C1 segment of cervical spinal cord (tissue), 14 donors: ENCODE data around the gene ATL3.
A peak's percentile ranks its signal among the peaks of the same experiment; 100 is the strongest.
"Not testable (repeated sequence)": the region's sequence is repeated elsewhere in the genome, so short reads cannot be mapped to it uniquely, and the experiment has no call there.

Source experiments
- DNase-seq, 14 donors: peaks; one replicate each; lab custom pipeline; 2025; lab: John Stamatoyannopoulos, UW

ATL3 gene

DNA sequence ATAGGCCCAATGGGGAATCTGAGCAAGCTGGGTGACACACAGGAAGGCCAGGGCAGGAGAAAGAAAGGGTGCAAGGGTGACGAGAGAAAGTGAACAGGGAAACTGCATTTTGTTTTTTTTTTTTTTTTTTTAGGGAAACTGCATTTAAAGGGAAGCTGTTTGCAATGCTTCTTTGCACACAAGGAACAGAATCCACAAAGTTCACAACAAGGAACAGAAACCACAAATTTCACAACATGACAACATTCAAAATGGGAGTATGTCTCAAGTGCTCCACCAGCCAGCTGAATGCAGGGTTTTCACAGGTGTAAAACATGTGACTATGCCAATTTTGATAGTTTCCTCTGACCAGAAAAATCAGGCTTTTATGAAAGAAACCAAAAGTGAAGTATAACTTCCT lies 50.1 kb downstream of the ATL3 start:
- DNase-seq, result no peak

DNA sequence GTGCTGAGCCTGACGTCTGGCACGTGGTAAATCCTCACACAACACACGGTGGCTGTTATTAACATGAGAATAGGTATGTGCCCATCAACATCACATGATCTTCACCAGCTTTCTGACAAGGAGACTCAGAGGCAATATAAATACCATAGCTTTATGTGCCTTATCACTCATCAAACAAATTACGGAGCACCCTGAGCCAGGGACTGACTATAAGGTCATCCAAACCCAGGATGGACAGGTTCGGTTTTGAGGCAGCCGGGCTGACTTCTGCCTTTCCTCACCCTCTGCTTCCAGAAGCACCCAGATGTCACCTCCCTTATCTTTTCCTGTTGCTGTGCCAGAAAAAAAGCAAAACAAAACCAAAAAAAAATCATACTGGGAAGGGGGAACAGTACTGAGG lies 51.2 kb downstream of the ATL3 start:
- no peak for DNase-seq

DNA sequence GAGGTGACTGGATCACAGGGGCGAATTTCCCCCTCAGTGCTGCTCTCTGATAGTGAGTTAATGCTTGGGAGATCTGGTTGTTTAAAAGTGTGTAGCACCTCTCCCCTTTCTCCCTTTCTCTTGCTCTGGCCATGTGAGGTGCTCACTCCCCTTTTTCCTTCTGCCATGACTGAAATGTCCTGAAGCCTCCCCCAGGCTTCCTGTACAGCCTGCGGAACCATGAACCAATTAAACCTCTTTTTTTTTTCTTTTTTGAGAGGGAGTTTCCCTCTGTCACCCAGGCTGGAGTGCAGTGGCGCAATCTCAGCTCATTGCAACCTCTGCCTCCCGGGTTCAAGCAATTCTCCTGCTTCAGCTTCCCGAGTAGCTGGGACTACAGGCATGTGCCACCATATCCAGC lies 53.5 kb downstream of the ATL3 start:
- DNase-seq, result not testable (repeated sequence)

DNA sequence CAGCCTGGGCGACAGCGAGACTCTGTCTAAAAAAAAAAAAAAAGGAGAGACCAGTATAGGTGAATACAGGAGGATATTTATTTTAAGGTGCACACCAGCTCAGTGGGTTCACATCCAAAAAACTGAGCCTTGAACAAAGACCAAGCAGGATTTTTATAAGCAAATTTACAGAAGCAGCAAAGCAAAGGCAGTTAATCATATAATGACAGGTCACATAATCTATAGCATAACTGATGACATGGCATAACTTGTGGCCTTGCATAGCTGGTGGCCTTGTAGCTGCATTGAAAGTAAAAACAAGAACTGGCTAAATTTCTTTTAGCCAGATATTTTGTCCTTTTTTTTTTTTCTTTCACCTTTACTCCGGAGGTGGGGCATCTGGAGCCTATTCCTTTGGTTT lies 54.2 kb downstream of the ATL3 start:
- no peak for DNase-seq

DNA sequence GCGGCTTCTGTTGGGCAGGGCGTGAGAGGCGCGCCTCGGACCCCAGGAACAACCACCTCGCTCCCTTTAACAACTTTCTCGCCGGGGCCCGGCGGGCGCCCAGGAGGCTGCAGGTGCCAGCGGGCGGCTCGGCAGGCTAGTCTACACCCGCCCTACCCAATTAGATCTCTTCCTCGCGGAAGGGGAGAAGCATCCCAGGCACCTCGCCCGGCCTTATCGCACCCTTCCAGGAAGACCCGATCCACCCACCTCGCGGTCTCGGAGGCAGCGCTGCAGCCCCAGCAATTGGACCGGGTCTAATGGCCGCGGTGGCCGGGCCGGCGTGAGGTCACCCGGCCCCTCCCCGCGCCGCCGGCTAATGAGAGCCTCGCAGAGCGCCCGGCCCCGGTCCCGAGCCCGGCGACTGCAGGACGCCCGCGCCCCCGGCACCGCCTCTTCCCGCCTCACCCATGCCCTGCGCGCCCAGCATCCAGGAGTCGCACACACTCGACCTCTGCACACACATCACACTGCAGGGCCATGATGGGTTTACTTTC lies 57.0 kb downstream of the ATL3 start, which contains the start of gene PLAAT3:
Gene PLAAT3, minus strand, starts transcription at position 298 of the 536 bp plus-strand sequence. CDS start 419 bp downstream, outside the sequence.
- DNase-seq, result peak in 12 of 14 donors; percentile 16 to 86 (median 74)

DNA sequence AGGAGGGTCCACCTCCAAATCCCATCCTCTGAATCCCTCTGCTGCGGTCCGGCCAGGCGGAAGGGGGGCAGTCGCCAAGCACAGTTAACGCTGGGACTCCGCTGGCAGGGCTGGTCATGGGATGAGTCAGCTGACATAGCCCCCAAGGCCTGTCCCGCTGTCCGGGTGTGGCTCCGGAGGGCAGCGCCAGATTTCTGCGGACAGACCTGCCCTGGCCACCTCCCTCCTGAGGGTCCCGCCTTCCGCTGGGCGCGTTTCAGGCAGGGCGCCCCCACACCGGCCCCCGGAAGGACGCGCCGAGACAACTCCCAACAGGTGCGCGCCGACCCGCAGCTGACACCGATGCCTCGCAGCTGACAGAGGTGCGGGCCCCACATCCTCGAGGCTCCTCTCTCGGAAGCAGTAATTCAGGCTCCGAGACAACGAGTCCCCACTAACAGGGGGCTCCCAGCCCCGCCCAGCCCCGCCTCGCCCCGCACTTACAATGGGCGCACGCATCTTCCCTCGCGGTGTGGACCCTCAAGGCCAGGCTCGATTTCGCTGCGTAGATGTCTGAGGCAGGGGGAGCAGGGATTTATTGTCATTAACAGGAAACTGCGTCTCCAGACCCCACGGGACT lies 57.5 kb downstream of the ATL3 start:
- peak in 12 of 14 donors; percentile 26 to 86 (median 74) for DNase-seq

DNA sequence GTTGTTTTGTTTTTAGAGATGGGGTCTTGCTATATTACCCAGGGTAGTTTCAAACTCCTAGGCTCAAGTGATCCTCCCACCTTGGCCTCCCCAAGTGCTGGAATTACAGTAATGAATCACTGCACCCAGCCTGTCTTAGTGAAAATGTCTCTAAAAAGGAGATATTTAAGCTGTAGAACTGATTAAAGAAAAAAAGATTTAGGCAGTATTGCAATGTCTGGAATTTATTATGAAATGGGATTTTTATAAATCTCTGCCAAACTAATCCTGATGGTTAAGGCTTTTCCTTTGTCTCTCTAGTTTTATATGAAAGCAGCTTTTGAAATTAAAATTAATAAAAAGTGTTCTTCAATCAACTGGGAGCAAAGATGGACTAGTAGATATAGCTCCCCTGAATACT lies 59.0 kb downstream of the ATL3 start:
- no peak for DNase-seq

DNA sequence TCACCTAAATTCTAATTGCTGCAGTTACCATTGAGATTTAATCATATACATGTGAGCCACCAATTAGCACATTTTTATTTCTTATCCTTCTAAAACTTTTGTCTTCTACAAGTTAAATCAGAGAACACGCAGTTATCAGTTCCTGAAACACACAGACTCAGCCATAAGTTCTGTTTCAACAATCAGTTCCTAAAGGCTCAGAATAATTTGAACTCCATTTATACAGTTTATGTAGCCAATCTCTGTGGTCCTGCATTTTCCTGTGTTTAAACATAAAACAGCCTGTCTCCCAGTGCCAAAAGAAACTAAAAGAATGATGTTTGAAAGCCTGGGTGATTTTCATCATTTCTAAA lies 59.8 kb downstream of the ATL3 start:
- no peak for DNase-seq

DNA sequence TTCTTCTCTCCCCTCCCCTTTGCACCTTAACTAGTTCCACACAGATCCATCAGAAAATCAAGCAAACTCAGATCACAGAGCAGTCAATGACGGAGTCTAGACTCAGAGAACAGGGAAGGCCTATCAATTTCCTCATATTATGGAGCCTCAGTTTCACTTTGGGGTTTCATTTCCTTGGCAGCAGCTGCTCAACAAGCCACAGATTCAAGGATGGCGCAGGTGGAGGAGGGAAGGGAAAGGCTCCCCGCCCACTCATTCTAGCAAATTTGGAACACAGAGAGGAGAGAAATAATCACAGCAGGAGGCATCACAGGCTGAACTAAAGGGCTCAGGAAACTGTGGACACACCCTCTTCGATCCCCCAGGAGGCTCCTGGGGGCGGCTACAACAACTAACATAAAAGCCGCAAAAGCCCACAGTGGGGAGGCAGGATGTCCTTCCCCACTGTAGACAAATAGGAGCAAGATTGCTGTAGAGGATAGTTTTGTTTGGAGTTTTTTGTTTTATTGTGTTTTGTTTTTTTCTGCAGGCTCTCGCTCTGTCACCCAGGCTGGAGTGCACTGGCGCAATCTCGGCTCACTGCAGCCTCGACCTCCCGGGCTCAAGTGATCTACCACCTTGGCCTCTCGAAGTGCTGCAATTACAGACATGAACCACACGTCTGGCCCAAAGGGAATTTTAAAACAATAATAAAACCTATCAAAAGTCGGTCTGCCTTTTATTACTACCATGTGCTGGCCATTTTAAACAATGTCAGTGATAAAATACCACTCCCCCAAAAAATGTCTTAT lies 60.4 kb downstream of the ATL3 start:
- peak in 6 of 14 donors; percentile 22 to 65 (median 52) for DNase-seq

DNA sequence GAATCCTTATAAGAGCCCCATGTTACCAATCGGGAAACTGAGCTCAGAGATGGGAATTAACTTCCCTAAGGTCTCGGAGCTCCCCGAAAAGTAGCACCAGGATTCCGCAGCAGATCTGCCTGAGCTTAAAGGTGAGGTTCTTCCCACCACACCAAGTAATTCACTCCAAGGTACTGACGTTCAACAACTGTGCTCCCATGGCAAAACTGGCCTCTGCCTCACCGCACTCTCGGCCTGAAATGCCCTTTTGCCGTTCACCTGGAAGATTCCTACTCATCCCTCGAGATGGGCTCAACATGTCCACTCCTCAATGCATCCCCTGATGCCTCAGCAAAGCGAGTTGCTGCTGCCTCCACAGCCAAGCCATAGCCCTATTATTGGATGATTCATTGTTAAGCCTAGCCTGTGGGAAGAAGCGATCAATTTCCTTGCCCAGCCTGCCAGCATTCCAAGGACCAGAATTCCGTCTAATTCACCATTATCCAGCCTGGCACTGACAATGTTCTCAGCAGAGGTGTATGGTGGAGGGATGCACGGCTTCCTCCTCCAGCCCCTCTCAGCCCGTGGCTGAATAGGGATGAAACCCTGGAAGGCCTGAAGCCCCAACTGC lies 61.1 kb downstream of the ATL3 start:
- peak in 3 of 14 donors; percentile 51 to 65 (median 60) for DNase-seq

DNA sequence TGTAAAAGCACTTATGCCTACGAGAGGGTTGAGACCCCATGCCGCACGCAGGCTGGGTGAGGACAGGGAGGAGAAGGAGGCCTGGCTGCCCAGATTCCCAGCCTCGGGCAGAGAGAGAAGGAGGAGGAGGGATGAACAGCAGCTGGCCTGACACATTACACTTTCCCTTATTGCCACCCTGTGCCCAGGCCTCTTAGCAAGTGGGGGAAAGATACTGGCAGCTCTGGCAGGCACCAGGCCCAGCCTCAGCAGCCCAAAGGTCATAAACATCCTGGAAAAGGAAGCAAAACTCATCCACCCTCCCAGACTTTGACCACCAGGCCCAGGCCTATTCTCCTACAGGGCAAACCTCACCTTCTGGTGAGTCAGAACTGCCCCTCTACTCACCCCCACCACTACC lies 61.6 kb downstream of the ATL3 start:
- peak in 10 of 14 donors; percentile 18 to 67 (median 49) for DNase-seq

DNA sequence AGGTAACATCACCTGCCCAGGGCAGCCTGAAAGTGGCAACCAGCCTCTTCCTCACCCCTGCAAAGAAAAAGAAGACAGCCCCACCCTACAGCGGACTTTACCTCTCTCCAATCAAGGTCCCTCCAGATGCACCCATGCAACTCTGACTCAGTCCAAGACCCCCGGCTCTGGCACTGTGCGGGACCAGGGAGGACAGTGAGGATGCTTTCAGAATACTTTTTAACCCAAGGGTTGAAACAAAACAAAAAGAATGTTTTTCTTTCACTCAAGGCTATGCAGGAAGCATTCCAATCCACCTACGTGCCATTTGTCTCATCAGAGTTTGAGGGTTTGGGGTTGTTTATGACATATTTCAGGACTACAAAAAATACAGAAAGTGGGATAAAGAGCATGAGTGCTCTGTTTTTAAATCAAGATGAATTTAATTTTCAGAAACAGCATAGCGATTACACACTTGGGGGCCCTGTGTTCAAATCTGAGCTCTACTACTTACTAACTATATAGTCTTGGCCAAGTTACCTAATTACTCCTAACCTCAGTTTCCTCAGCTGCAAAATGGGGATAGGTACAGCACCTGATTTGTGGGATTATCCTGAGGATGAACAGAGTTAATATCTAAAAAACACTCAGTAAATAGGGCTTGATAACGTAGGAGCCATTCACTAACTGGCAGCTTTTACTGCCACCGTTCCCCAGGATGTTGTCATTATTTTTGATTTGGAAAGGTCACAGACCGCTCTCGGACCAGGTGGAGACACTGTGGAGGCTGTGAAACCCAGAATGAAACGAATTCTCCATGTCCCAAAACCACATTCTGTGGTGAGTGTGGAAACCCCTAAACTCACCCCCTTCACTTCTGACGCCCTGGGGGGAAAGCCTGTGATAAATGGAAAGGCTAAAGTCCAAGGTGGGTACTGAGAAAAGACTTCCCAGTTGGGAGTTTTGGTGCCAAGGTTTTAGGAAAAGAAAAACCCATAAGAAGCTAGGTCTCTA lies 62.5 kb downstream of the ATL3 start:
- no peak for DNase-seq

DNA sequence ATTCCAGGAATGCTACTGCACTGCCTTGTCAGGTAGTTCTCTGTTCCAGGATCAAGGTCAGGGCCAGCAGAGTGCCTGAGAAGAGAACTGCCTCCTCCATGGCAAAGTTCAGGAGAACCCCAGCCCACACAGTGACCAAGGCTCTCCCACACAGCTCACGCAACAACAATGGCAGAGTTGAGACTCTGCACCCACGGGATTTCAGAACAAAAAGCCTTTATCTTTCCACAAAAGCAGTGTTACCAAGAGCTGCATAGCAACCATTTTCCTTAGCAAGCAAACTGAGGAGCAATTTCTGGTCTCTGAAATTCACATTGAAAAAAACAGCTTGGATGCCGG lies 68.0 kb downstream of the ATL3 start:
- DNase-seq, result peak in 12 of 14 donors; percentile 12 to 77 (median 62)

DNA sequence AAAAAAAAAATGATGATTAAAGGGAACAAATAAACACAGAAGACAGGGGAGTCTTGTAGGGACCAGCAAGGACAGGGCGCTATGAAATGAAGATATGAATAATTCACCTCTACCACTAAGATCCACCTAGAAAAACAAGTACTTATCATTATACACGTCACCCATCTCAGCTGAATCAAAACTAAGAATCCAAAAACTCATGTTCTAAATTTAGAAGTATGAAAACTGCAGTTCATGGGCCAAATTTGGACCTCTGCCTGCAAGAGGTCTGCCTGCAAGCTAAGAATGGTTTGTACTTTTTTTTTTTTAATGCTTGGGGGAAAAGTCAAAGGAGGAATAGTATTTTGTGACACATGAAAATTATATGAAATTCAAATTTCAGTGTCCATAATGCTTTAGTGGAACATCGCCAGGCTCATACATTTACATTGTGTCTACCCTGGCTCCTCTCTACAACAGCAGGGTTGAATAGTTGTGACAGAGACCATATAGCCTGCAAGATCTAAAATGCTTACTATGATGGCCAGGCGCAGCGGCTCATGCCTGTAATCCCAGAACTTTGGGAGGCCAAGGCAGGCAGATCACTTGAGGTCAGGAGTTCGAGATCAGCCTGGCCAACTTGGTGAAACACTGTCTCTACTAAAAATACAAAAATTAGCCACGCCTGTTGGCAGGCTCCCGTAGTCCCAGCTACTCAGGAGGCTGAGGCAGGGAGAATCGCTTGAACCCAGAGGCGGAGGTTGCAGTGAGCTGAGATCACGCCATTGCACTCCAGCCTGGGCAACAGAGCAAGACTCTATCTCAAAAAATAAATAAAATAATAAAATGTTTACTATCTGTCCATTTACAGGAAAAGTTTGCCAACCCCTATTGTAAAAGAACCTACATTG lies 68.6 kb downstream of the ATL3 start:
- not testable (repeated sequence) for DNase-seq

DNA sequence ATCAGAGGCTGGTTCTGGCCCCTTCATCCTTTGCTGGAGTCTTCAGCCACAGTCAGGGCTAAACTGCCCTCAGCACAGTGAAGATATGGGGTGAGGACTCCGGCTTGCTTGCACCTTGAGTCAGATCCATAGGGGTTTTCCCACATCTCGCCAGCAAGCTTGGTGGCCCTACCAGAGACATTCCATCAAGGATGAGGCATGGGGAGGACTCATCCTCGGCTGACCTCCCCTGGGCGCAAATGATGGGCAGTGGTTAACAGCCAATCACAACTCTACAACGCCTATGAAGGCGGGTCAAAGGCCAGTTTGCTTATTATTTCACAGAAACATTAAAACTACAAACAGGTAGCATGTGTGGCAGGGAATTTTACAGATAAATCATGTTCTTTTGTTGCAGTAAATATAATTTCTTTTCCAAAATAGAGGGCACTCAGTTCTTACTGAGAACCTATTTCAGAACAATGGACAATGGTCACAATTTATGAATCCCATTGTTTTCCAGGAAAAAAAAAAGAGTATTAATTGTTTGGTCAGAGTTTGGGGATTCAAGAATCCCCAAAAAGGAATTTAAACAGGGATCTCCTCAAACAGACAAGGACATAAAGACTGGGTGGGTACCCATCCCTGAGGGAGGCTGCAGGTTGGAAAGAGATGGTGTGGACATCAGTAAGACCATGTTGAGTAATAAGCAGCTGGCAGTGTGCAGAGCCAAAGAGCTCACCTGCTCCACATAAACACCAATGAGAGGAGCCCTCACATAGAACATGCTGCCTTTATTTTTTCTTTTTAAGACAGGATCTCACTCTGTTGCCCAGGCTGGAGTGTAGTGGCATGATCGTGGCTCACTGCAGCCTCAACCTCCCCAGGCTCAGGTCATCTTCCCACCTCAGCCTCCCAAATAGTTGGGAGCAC lies 71.7 kb downstream of the ATL3 start:
- DNase-seq, result peak in 4 of 14 donors; percentile 28 to 49 (median 33)

DNA sequence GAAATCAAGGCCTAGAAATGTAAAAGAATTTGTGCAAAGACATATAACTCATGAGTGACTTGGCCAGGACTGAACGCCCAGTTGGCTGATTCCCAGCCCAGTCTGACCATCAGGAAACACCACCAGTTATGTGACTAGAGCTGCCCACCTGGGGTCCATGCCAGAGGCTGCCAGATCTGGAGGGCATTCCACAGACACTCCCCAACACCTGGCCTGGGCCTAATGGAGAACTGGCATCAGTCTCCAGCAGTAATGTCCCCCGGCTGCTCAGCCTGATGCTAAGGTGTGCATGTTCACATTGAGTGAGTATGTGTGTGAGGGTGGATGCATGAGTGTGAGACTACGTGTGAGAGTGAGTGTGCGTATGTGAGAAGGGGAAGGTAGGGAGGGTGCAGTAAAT lies 72.6 kb downstream of the ATL3 start:
- no peak for DNase-seq

DNA sequence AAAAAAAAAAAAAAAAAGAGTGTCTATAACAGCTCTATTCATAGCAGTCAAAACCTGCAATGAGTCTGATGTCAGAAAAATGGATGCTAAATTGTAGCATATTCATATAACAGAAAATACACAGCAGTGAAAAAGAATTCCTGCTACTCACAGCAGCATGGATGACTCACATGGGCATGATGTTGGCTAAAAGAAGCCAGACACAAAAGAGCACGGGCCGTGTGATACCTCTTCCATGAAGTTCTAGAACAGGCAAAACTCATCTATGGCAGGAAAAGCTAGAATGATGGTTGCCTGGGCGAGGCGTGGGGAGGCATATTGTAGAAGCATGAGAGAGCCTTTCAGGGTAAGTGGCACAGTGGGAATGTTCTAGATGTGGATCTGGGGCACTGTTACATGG lies 75.9 kb downstream of the ATL3 start:
- DNase-seq, result no peak

DNA sequence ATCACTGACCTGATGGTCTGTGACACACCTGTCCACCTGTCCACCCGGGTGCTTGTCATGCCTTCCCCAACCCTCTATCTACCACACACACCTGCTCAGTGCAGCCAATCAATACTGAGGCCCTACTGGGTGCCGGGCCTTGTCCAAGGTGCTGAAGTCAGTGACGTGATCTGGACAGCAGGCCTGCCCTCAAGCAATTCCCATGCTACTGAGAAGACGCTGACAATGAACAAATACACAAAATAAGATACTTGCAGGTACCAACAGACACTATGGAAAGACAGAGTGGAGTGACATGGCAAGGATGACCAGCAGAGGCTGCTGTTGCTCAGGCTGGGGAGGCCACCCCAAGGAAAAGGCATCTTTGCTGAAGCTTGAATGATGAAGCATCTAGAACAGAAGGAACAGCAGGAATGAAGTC lies 78.2 kb downstream of the ATL3 start:
- peak in 2 of 14 donors; percentile 23 to 35 for DNase-seq
